NCI-H1092 (cell line): ENCODE data around the gene NAB1.
A peak's percentile ranks its signal among the peaks of the same experiment; 100 is the strongest.

Experiments used
- DNase-seq: peaks from one replicate; lab custom pipeline; 2025; lab: John Stamatoyannopoulos, UW

NAB1 gene

DNA sequence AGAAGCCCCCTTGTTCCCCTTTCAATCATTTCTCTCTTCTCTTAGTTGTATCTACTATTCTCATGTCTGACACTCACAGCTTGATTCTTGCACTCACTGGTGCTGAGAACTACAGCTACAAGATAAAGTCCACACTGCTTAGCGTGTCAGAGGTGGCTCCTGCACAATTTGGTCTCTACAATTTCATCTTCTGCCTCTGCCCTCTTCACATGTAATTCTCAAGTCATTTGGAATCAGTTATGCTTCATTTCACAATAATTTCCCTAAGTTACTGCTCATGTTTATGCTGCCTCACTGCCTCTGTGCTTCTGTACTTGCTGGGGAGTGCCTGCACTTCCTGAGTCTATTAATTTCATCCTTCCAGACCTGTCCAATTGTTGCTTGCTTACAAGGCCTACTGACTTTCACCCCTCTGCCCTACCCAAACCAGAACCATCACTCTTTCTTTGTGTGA, 11.6 kb upstream of the NAB1 start:
- DNase-seq, result no peak

DNA sequence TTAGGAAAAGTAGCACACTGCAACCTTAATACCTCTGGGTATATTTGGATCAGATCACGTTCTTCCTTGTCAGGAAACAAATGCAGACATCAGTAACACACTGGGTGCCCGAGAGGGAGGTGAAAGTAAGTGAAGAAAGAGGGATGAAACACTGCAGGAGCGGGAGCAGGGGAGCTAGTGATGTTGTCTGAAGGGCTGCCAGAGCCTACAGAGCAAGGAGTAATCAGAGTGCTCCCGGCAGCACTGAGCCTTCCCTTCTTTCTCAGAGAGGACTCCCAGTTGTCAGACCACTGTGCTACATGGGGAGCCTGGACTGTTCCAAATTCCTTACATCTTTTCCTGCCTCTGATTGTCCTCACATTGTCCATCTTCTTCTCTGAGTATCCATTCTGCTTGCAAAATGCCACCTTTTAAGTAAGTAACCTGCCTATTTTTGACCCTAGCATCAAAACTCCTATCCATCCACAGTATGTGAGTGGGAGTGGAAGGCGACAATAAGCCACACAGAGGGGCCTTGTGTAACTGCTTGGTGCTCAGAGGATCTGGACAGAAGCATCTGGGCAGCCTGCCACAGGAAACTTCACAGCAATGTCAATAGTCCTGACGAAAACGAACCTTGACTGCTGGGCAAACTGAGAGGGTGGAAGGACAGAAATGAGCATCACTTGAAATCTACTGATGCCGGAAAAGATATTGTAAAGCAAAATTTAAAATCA, 10.8 kb upstream of the NAB1 start:
- DNase-seq, result no peak

DNA sequence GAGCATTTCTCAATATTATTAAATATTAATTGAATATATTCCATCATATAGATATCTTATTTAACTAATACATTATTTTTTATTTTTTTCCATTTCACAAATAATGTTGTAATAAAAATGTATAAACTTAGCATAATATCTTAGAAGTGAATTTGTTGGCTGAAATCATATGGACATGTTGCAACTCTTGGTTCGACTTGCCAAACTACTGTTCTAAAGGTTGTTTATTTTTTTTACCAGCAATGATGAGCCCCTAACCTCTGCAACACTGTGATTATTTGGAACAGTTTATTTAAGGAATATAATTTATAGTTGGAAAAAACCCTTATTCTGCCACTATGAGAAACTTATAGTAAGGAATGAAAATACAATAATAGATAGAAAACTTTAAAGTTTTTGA, 8.8 kb upstream of the NAB1 start:
- no peak for DNase-seq

DNA sequence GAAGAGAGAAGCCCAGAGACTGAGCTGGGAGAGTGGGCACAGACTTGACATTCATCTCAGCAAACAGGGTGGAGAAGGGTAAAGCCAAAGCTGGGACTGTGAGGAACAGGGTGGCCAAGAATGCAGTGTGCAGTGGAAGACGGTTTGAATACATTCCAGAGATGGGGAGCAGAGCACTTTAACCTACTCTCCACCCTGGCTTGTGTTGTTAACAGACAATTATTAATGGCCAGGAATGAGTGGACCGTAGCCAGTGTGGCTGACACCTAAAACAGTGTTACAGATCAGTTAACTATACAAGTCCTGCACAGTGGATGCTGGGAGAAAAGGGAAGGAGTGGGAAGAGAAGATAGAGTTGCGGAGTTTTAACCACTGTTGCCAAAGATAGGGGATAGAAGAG, 7.4 kb upstream of the NAB1 start:
- no peak for DNase-seq

DNA sequence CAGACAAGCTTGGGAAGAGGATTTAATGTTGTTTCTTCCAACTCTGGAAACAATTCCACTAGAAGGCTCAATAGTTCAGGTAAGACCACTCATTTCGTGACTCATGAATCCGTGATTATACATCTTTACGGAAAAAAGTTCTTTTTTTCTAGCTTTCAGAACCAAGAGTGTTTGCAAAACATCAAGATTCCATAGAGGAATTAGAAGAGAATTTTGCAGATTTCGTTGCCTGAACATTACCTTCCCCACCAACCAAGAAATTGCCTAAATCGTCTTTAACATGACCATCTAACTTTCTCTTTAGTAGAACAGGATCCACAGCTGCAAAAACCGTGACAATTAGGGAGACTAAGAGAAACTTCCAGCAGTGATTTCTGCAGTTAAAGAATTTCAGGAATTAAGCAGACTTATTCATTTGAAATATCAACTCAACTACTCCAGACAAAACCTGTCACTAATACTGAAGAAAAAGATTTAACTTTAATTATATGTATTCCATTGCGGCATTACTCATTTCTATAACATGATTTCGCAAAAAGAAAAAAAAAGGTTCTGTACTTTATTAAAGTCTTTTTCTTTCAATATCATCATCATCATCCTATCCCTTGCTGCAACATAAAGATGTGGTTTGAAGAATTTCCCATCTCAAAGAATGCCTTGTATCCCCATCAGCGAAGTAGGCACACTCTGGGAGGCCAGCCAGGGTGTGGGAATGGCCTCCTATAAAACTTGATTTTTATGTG, 1.9 kb upstream of the NAB1 start:
- DNase-seq, result no peak

DNA sequence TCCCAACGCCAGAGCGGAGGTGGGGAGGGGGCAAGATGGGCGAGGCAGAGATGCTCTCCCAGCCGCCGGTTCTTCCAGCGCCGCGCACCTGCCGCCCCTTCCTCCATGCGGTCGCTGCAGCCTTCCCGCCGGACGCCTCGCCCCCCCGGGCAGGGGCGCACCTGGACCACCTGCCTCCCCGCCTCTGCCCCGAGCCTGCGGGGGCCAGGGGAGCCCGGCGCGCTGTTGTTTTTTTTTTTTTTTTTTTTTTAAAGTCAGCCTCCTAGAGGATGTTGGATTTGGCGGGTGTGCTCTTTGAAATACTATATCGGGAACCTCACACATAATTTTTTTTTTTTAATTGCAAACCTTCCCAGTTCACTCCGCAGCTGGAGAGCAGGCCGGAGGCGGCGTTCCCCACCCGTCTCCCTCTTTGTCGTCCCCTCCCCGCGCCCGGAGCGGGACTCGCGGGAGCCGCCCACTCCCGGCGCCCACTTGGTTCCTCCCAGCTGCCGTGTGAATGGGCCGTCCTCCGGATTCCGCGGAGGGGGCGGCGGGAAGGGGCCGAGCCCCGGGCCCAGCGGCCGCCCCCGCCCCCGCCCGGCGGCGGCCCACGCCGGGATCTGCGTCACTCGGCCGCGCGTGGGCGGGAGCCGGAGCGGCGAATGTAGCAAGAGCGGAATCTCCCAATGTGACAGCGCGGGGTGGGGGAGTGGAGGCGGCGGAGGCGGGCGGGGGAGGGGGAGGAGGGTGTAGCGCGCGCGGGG, 421 bp upstream of the NAB1 start:
- peak; percentile 65 for DNase-seq

DNA sequence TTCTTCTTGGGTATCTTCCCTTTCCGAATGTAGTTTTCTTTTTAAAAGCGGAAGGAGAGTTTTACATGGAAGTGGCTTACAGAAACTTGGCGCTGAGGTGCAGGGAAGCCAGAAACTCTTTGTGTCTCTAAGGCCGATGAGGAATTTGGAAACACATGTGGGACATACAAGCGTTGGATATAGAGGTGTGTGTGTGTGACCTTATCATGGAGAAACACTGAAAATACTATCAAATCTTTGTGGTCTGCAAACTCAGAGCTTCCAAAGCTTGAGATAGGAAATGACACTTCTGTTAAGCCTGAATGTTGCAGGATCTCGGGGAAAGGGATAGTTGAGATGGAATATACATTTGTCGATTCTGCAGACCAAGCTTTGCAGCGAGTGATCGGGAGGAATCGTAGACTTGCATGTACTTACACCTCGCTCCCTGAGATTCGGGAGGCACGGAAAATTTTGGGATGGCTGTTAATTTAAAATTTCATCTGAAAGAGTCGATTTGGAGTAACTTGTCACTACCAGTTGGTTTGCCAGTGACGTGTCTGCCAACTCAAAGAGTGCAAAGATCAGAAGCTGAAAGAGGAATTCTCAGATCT, 1.0 kb downstream of the NAB1 start:
- DNase-seq, result no peak

DNA sequence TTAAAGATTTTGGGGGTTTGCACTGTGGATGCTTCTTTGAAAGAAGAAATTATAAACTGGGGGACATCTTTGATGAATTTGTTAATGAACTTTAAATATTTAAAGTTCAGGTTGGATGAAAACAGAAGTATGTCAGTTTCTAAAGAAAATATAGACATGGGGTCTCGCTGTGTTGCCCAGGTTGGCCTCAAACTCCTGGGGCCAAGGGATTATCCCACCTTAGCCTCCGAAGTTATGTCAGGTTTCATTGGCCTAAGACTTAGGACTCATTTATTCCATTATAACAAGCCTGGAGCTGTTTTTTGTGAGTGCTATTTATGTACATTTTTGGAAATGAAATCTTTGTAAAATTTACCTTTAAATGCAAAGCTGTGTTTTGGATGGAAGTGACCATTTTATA, 2.5 kb downstream of the NAB1 start:
- no peak for DNase-seq

DNA sequence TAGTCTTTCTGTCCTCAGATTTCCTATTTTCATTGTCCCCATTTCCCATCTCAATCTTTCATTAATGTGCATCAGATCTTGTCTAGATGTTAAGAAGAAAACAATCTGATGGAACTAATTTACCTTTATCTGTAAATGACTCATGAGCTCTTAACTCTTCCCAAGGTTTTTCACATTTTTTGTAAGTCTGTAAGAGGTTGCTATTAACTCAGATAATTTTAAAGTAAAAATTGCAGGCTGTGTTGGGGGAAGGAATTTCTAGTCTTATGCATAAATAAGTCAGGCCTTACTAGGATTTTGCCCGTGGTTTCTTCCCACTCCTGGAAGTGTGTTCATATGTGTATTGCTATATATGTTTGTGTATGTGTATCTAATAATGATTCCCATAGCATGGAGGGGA, 4.3 kb downstream of the NAB1 start:
- no peak for DNase-seq

DNA sequence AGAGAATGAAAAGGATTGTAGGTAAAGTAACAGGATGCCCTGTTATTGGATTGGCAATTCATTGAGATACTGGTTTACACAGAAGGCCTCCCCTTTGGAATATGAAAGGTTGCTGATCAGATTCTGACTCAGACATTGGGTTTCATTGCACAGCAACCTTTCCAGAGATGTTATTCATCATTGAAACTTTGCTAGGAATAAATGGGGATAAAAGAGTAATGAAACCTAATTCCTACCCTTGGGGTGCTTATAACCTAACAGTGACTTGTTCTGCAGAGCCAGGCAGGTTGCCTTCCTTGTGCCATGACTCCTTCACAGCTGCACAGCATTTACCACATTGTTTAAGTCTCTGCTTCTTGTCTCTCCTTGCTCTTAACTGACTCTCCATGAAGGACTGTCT, 5.0 kb downstream of the NAB1 start:
- no peak for DNase-seq

DNA sequence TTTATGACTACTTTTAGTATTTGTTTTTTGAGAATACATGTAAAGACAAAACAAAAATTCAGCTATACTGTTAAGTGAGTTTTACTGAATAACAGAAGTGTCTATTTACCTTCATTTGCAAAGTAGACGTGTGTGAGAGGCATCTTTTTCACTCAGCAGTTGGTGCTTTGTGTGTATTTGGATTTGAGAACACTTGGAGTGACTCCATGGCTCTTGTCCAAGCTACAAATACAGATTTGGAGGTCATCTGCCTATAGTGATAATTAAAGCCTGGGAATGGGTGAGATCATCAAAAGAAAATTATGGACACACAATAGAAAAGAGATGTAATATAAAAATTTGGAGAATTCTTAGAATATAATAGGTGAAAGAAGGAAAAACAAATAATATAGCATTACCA, 6.2 kb downstream of the NAB1 start:
- DNase-seq, result peak; percentile 58

DNA sequence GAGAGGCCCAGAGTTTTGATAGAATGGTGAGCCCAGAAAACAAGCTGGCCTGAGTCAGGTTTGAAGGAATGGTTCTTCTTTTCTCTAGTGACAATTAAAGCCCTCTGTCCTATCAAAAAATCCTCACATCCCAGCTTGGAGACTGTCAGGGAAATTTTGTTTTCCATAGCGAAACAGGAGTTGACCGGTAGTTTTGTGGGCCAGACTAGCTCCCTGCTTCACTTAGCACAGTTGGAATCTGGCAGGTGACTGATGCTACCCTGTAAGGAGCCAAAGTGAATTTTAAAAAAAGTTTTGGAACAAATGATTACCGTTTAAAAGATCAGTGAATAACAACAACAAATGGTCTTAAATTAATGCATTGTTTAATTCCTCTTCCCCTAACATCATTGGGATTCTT, 6.7 kb downstream of the NAB1 start:
- no peak for DNase-seq

DNA sequence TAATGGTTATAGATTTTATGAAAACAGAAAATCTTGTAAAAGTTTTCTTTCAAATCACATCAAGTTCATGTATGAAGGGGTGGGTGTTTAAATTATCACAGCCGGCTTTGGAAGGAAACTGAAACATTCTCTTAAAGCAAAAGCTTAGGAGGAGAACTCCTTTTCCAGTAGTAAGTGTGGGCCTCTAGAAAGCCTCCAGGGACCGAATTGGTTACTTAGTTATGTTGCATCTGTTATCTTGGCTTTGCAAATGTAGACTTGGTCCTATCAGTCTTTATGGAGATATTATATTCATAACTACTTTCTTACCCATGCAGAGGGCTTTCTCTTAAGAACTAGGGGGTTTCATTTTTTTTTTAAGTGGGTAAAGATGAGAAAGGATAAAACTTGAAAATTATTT, 7.4 kb downstream of the NAB1 start:
- no peak for DNase-seq

DNA sequence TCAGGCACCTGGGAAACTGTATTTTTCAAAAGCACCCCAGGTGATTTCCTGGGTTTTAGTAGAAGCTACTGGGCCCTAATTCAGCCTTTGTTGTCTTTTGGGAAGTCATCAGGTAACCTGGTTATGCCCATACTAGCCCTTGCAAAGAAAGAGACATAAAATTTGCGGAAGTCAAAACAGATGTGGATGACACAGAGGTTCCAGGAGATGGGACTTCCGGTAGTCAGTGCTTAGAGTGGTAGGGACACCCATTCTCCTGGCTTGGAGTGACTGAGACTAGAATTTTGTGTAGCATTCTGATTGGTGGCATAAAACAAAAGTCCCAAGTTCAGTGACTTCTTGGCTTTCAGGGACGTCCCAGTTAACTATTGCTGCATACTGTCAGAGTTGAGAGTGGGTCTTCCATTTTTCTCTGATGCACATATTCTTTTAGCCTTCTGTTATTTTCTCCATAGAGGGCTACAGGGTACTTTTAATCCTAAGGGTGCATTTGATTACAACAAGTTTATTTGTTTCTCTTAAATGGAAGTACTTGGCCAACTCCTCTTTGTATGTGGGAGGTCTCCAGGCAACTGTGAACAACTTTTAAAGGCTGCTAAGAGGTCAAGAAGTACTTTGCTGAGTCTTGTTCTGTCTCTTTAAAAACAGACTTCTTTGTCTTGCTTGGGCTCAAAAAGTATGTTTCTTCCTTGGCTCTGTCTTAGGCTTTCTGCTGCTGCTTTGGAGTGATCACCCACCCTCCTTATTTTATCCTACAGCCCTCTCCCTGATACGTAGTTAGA, 8.8 kb downstream of the NAB1 start:
- DNase-seq, result no peak

DNA sequence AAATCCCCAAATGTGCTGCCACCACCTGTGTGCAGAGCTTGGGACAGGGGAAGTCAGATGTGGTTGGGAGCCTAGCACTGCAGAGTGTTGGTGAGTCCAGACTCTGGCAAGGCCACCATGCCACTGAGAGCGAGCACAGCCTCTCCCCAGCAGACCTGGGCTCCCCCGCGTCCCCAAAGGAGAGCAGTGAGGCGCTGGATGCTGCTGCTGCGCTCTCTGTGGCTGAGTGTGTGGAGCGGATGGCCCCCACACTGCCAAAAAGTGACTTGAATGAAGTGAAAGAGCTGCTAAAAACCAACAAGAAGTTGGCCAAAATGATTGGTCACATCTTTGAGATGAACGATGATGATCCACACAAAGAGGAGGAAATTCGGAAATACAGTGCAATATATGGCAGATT, 10.7 kb downstream of the NAB1 start:
- no peak for DNase-seq

DNA sequence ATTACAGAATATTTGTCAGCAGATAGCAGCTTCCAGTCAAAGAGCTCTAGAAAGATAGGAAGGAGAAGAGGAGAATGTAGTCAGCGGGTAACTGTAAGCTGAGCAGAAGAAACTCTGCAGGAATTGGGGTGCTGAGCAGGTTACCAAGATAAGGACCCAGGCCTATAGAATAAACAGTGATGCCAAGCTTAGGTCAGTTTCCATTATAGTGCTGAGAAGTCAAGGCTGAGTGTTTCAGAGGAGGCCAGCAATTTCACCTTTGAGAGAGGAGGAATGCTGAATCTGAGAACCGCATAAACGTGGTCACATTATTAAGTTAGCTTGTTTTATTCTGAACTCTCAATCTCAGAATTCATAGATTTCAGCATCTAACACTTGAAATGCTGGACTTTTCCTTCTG, 13.9 kb downstream of the NAB1 start:
- DNase-seq, result no peak

DNA sequence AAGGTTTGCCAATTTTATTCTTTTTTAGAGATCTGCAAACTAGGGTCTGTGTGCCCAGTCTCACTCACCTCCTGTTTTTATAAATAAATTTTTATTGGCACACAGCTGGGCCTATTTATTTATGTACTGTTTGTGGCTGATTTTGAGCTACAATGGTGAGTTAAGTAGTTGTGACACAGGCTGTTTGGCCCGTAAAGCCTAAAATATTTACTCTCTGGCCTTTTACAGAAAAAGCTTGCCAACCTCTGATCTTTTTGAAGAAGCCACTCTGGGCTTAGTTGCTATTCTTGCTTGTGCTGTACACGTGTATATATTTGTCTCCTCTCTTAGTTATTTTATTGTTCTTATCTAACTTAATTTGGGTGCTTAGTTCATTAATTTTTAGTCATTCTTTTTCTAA, 14.5 kb downstream of the NAB1 start:
- no peak for DNase-seq

DNA sequence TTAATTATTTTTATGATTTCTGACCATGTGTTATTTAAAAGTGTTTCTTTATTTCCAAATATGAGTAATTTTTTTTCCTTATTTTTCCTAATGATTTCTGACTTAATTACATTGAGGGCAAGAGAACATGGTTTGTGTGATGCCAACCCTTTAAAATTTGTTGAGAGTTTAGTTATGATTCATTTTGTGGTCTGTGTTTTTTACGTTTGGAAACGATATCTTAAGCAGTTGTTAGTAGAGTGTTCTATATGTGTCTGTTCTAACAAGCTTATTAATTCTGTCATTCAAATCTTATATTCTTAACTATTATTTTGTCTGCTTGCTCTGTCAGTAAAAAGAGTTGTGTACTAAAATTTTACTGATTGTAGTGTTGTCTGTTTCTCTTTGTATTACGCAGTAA, 15.0 kb downstream of the NAB1 start:
- no peak for DNase-seq

DNA sequence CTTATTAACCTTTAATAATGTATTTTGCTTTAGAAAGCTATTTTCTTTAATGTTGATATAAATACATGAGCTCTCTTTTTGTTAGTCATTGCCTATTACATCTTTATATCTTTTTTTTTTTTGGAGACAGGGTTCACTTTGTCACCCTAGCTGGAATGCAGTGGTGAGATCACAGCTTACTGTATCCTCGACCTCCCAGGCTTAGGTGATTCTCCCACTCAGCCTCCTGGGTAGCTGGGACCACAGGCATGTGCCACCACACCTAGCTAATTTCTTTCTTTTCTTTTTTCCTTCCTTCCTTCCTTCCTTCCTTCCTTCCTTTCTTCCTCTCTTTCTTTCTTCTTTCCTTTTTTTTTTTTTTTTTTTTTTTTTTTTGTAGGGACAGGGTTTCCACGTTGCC, 15.4 kb downstream of the NAB1 start:
- DNase-seq, result no peak

DNA sequence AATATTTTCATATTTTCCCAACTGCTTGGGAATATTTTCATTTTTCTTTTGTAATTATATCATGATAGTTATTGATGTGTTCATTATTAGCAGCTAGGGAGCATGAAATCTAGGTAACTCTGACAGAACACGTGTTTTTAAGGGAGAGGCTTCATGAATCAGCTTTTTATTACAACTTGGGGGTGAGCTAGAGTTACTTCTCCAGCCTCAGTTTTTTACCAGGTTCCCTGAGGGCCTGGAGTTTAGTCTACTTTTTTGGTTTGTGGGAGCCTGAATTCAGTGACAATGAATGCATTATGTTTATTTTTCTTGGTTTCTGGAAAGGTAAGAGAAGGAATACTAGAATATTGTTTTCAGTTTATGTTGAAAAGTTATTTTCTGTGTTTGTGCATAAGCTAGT, 18.0 kb downstream of the NAB1 start:
- no peak for DNase-seq

DNA sequence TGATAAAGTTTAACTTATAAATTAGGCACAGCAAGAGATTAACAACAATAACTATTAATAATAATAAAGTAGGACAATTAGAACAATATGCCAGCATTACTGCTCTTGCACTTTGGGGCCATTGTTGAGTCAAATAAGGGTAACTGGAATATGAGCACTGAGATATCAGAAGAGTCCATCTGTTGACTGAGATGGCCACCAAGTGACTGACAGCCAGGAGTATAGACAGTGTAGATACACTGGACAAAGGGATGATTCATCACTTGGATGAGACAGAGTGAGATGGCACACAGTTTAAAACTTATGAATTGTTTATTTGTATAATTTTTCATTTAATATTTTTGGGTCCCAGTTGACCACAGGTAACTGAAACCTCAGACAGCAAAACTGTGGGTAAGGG, 20.0 kb downstream of the NAB1 start:
- no peak for DNase-seq
